ENCODE measurements around the gene ALG12. TPM values are rescaled to one million over a fixed set of nuclear protein-coding genes. Genes with fewer than 3 reads are reported as not detected.

The ALG12 gene
- total RNA-seq (2022; extraction: Qiagen RNA extraction), result 7.4 to 13.6 TPM (median 12.5 TPM) in 5 replicates

DNA sequence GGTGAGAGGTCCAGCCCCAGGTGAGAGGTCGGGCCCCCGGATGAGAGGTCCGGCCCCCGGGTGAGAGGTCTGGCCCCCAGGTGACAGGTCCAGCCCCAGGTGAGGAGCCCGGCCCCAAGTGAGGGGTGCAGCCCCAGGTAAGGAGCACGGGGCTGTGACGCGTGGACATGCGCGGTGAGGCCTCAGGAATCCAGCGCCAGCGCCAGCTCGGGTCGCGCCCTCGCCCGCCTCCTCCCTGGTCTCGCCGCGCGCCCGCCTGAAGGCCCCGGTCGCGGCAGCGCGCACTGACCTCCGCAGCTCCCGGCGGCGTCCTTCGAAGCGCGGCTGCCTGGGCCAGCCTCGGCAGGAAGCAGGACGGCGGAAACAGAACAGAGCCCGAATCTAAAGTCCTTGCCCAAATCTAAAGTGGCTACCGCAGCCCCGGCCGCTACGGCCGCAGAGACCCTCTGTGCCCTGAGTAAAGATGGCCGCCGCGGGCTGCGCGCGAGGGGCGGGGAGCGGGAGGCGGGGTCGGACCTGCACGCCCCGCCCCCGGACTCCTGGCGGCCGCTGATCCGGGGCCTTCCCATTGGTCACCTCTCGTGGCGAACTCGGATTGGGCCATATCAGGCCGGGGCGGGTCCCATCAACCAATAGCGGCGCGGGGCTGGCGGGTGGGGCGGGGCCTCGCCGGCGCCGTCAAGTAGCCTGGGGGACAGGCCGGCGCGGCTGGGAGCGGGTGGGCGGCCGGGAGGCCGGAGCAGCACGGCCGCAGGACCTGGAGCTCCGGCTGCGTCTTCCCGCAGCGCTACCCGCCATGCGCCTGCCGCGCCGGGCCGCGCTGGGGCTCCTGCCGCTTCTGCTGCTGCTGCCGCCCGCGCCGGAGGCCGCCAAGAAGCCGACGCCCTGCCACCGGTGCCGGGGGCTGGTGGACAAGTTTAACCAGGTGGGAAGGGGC lies at the start of gene ALG12, which contains the start of gene CRELD2:
TSS of gene ALG12 (minus strand) at position 465 of the 937 bp plus-strand sequence. CDS start 4,673 bp downstream, outside the sequence.
TSS of gene CRELD2 (plus strand) at position 661 of the 937 bp plus-strand sequence. CDS start at position 797, 136 bp downstream.

DNA sequence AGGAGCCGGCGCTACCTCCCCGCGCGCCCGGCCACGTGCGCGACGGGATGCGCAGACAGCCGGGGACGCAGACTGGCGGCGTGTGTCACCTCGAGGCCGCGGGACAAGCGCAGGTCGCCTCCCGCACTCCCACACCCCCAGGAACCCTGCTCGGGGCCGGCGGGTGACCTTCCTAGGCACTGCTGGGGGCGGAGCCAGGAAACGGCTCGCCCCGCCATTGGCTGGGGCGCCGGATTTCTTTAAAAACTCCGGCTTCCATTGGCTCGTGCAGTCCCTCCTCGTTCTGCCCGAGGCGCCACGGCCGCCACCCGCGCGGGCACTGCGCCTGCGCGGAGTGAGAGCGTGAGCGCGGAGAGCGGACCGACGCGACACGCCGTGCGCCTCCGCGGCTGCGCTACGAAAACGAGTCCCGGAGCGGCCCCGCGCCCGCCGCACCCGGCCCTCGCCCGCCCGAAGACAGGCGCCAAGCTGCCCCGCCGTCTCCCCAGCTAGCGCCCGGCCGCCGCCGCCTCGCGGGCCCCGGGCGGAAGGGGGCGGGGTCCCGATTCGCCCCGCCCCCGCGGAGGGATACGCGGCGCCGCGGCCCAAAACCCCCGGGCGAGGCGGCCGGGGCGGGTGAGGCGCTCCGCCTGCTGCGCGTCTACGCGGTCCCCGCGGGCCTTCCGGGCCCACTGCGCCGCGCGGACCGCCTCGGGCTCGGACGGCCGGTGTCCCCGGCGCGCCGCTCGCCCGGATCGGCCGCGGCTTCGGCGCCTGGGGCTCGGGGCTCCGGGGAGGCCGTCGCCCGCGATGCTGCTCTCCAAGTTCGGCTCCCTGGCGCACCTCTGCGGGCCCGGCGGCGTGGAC lies 42.1 kb upstream of the ALG12 start, which contains the start of gene PIM3:
TSS of gene PIM3 (plus strand) at position 614 of the 846 bp plus-strand sequence. CDS start at position 790, 176 bp downstream.

DNA sequence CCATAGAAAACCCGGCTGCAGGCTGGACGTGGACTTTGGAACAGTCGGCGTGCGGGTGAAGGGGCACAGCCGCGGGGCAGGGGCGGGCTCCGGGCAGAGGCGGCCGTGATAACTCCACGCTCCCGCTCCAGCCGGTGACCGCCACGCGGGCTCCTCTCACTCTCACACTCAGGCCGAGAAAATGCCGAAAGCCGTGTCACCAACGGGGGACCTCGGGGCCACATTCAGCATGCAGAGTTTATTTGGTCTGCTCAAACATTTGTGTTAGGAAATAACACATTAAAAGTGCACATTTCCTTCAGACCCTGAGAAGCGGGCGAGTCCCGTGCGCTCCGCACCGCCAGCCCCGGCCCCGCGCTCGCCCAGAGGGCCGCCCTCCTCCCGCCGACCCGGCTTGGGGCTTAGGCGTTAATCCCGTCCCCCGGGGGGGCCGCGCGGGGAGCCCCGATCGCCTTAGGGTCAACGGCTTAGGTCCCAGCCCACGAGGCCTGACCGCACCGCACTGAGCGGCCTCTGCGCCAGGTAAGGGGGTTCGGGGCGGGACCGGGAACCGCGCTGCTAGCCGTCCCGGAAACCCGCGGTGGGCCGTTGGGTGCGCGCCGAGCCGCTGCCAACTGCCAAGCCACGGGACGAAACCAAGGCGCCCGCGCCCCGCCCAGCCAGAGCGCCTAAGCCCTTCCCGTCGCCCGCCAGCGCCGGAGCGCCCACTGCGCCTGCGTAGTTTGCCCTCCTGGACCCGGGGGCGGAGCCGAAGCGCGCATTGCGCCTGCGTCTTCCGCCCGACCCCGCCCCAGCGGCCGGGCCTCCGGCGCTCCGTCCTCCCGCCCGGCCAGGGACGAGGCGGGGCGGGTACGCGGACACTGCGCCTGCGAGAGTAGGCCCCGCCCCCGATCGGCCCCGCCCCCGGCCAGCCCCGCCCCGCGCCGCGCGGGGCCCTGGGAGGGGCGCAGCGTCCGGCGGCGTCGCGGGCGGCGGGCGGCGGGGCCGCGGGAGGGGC lies 65.0 kb downstream of the ALG12 start, which contains the start of gene ZBED4:
TSS of gene ZBED4 (plus strand) at position 947 of the 997 bp plus-strand sequence. CDS start 29,819 bp downstream, outside the sequence.

Other genes starting within 250 kb of the ALG12 start
- gene BRD1, start 90.6 kb downstream of the ALG12 start, total RNA-seq (2022; extraction: Qiagen RNA extraction), result 12.5 to 16.3 TPM (median 14.9 TPM) in 5 replicates
- gene ZBED4, start 64.6 kb downstream of the ALG12 start, total RNA-seq (2022; extraction: Qiagen RNA extraction), result 9.7 to 12.2 TPM (median 11.7 TPM) in 5 replicates
- 20.2 to 30.7 TPM (median 29.6 TPM) in 5 replicates for gene CRELD2, start 196 bp upstream of the ALG12 start, total RNA-seq (2022; extraction: Qiagen RNA extraction)
- gene PIM3, start 42.3 kb upstream of the ALG12 start, total RNA-seq (2022; extraction: Qiagen RNA extraction), result 21.2 to 50.3 TPM (median 44.2 TPM) in 5 replicates
- 0.03 to 0.04 TPM in 2 of 5 replicates, not detected in the others for gene IL17REL, start 94.3 kb upstream of the ALG12 start, total RNA-seq (2022; extraction: Qiagen RNA extraction)
- gene TTLL8, start 139.9 kb upstream of the ALG12 start, total RNA-seq (2022; extraction: Qiagen RNA extraction), result not detected in 5 replicates
- 0.03 to 0.13 TPM (median 0.05 TPM) in 5 replicates for gene MLC1, start 167.0 kb upstream of the ALG12 start, total RNA-seq (2022; extraction: Qiagen RNA extraction)
- gene MOV10L1, start 171.6 kb upstream of the ALG12 start, total RNA-seq (2022; extraction: Qiagen RNA extraction), result not detected in 5 replicates